GM21786 (cell line): ENCODE data around the gene ACCS.

ENCODE experiments used
- ATAC-seq: cut with Tn5 transposase; IDR thresholded peaks from one replicate; pipeline ENCODE4 v1.9.1; 2021; ENCODE audit not compliant: unreplicated experiment

Gene ACCS

GRCh38 chr11:44085330-44085729 is 19.3 kb downstream of the ACCS start:
- ATAC-seq, result no peak

DNA sequence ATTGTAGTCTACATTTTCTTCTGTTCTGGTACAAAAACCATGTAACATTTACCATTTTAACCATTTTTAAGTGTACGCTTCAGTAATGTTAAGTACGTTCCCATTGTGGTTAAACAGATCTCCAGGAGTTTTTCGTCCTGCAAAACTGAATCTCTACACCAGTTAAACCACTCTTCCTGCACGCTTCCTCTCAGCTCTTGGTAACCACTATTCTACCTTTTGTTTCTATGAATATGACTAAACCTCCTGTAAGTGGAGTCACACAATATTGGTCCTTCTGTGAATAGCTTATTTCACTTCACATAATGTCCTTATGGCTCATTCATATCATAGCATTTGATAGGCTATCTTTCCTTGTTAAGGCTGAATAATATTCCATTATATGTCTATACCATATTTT is 22.3 kb downstream of the ACCS start:
- ATAC-seq, result no peak

DNA sequence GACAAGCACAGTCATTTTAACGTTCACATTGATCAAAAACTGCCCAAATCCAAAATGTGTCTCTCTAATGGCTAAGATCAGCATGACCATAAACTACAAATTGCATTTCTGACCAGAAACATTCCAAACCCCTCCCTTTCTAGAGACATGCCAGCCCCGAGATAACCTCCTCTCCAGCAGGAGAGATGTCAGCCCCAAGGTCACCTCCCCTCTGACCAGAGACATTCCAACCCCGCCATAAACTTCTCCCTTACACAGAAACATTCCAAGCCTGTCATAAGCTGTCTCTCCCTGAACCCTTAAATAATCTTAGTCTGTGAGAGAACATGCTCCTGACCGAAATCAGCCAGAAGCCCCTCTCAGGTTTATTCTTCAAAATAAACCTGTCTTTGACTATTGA is 22.8 kb downstream of the ACCS start:
- ATAC-seq, result no peak

DNA sequence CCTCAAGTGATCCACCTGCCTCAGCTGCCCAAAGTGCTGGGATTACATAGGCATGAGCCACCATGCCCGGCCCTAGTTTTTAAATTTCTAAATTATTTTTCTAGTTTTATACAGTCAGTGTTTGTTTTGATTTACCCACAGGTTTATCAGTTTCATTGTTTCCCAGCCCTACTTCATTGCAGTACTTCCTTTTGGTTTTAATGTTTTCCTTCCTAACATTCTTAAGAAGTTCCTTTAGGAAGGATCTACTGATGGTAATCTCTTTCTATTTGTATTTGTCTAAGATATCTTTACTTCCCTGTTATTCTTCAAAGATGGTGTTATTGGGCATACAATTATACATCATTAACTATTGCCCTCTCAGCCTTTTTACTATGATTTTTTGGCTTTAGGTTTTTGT is 24.5 kb downstream of the ACCS start:
- no peak for ATAC-seq

- peak; percentile 57 for ATAC-seq
These were observed 28.3 kb downstream of the ACCS start for GRCh38 chr11:44094260-44094868.

DNA sequence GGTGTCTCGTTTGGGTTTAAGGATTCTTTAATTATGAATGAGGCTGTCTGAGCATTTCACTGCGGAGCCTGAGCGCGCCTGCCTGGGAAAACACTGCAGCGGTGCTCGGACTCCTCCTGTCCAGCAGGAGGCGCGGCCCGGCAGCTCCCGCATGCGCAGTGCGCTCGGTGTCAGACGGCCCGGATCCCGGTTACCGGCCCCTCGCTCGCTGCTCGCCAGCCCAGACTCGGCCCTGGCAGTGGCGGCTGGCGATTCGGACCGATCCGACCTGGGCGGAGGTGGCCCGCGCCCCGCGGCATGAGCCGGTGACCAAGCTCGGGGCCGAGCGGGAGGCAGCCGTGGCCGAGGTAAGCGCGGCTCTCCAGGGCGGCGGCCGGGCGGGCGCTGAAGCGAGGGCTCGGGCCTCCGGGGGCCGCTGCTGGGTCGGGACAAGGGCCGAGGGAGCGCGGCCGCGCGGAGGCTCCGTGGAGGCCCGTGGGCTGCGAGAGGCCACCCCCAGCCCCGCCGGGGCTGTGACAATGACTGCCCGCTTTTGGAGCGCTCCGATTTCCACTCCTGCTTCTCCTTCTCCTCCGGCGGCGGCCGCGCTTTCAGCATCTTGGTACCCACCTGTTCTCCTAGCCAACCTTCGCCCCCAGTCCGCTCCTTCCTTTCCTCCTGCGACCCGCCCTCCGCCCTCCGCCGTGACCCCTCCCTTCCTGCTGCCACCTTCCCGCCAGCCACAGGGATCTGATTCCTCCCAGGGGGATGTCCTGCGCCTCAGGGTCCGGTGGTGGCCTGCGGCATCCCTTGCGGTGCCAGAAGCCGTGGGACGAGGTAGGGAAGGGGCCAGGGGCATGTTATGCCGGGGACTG is 29.7 kb downstream of the ACCS start, which contains the start of gene EXT2:
Gene EXT2, plus strand, starts transcription at position 173 of the 854 bp plus-strand sequence. CDS start 12,035 bp downstream, outside the sequence.
- peak; percentile 86 for ATAC-seq

- ATAC-seq, result no peak
These were observed 30.5 kb downstream of the ACCS start for GRCh38 chr11:44096360-44097185.

GRCh38 chr11:44097821-44098220 is 31.8 kb downstream of the ACCS start:
- ATAC-seq, result no peak

- ATAC-seq, result no peak
These were observed 35.0 kb downstream of the ACCS start for GRCh38 chr11:44101098-44101497.

DNA sequence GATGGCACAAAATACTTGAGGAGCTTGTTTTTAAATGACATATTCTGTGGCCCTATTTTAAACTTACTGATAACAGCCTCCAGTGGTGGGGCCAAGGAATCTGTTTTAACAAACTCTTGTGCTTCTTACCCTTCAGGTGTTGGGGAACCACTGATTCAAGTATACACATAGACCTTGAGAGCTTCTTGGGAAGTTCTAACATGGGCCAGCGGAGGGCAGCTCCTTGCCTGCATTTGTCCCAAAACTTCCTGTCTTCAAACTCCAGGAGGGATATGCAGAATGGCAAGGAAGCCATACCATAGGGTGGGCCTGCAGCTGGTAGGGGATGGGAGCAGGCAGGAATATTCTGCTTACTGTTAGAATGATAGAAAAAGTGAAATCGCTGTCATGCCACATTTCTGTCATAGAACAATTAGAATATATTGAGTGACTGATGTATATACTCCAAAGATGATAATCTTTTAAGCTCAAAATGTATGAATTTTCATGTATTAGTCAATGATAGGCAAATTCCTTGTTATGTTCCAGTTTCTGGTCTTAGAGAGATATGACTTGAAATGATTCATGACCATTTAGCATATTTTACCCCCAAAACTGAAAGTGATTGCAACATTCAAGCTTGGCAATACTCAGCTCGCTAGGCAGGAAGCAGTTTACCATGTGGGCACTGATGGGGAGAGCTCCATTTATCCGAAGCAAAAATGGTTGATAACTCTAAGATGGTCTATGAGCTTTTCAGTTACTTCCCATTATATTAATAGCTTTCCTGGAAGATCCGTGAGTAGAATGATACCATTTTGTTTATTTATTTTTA is 38.6 kb downstream of the ACCS start:
- ATAC-seq, result no peak

GRCh38 chr11:44108260-44108659 is 42.2 kb downstream of the ACCS start:
- no peak for ATAC-seq

DNA sequence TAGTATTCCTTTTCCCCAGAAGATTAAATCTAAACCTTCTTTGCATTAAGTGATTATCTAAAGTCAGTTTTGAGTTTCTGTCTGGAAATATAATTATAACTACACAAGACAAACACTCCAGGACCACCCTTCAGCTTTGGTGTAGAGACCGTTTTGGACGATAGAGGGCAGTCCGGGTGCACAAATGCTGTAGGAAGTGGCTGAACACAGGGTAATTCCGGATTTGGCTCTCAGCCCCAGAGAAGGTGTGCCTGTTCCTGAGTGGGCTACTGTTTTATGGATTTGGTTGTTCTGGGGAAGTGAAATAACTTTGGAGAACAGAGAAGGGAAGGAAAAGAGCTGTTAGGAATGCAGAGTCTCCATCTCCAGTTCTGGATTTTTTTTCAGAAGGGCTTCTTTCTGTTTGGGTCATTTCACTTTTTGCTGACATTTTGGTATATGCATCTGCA is 44.2 kb downstream of the ACCS start:
- peak; percentile 97 for ATAC-seq

- no peak for ATAC-seq
These were observed 46.2 kb downstream of the ACCS start for GRCh38 chr11:44112091-44112821.

DNA sequence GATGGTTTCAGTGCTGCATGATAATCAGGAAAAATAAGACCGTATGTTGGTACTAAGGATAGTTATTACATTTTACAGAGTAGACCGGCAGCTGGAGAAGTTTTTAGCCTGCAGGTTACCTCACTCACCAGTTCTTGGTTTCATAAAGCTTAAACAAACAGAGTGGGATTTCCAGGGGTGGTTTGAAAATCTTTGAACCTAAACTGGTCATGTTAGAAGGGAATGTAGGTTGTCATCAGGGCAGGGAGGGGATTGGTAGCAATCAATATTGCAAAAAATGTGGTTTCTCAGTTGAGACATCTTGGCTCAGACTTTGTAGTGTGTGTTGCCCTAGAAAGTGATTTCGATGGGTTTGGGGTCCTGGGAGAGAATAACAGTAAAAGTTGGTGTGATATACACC is 46.9 kb downstream of the ACCS start:
- no peak for ATAC-seq

DNA sequence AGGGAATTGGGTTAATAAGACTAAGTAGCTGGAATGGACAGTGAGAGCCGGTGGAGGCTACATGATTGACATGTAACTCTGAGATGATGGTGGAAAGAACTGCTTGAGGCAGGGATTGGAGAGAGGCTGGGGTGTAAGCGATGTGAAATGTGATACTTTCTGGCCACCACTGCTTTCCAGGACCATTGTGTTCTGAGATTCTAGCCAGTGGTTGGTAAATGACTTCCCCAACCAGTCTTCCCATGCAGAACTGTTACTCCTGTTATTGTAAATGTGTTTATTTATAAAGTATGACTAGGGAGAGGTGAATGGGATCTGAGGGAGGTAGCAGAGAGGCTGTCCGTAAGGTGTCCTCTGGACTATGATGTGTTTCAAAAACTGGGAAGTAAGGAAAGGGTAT is 47.5 kb downstream of the ACCS start:
- ATAC-seq, result no peak

- ATAC-seq, result no peak
These were observed 50.3 kb downstream of the ACCS start for GRCh38 chr11:44116234-44116830.

- ATAC-seq, result no peak
These were observed 54.1 kb downstream of the ACCS start for GRCh38 chr11:44120169-44120568.

DNA sequence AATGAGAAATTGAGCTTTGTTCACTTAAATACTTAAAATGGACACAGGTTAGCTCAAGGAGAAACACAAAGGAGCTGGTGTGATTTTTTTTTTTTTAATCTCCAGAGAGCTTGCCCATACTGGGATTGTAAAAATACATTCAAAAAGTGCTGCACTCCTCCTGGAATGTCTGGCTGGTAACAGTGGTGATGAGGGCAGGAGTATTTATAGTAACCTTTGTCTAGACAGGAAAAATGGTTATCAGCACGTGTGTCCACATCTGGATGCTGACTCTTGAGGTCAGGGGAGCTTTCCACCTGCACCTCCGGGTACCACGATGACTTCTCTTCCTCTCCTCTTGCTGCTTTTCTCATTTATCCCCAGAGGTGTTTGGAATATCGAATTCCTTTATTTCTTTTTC is 59.5 kb downstream of the ACCS start:
- no peak for ATAC-seq

DNA sequence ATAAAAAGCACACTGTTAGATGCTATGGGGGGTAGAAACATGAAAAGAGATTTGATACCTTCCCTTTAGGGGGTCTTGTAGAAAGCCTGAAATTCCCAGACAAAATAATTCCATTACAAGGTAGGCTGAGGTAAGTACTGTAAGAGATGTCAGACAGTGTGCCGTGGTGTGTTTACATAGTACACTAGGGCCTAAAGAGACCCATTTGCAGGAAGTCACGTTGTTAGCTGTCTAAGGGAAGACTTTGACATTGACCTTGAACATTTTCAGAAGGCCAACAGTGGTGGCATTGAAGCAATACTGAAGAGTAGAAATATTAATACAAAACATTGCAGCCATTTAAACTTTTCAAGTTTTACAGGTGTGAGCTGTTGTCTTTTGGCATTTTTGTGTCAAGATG is 60.2 kb downstream of the ACCS start:
- no peak for ATAC-seq

- ATAC-seq, result no peak
These were observed 61.1 kb downstream of the ACCS start for GRCh38 chr11:44127130-44127529.
